ENCODE measurements around the gene LAMA1. TPM values are rescaled to one million over a fixed set of nuclear protein-coding genes. Genes with fewer than 3 reads are reported as not detected.

LAMA1 gene
- polyA plus RNA-seq, 3 donors = 75.5 to 88.1 (median 77.7) TPM

DNA sequence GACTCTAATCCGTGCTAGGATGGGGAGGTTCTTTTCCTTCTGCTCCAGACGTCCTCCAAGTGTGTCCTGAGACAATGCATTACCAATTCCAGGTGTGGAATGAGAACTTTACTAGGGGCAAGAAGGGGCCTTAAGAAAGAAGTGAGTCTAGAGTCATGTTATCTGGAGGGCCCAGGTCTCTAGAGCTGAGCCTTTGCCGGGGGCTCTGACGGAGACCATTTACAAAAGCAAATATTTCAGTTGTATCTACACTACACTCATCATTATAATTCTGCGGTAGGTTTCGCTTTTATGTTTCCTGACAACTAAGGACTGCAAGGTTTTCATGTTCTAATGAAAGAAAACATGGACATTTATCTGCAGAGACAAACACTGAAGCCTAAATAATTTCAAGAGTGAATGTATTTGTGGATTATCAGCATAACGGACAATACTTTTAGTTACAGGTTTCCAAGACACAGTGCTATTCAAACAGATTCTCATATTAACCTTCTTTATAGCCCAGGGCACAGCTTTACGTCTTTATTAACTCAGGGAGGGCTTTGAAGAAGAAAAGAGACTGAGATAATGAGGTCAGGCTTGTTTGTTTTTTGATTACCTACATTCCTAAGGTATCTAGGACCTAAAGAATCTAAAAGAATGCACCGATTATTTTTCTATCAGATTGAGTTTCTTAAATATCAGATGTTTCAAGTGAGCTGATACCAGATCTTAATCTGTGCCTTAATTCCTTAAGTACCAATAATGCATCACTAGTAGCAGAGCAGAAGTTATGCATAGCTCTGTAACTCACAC lies 15.0 kb upstream of the LAMA1 start:
- DNase-seq (ENCODE audit: extremely low read depth in 1 of 11, low read depth in 9 of 11, low spot score in 4 of 11) = no peak

DNA sequence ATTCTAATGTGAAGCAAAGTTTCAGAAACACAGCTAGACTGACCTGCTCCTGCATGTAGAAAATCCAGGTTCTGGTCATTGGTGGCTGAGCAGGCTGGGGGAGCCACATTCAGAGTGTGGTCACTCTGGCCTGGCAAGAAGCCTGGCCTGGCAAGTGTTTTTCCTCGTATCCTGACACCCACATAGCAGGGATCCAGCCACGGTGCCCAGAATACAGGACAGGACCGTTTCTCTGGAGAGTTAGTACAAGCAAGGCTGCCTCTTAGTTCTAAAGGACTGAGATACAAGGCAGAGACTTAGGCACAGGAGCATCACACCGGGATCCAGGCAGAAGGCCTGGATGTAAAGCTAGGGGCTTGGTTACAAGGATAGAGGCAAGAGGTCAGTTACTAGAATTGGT lies 4.8 kb upstream of the LAMA1 start:
- no peak for DNase-seq (ENCODE audit: extremely low read depth in 1 of 11, low read depth in 9 of 11, low spot score in 4 of 11)

DNA sequence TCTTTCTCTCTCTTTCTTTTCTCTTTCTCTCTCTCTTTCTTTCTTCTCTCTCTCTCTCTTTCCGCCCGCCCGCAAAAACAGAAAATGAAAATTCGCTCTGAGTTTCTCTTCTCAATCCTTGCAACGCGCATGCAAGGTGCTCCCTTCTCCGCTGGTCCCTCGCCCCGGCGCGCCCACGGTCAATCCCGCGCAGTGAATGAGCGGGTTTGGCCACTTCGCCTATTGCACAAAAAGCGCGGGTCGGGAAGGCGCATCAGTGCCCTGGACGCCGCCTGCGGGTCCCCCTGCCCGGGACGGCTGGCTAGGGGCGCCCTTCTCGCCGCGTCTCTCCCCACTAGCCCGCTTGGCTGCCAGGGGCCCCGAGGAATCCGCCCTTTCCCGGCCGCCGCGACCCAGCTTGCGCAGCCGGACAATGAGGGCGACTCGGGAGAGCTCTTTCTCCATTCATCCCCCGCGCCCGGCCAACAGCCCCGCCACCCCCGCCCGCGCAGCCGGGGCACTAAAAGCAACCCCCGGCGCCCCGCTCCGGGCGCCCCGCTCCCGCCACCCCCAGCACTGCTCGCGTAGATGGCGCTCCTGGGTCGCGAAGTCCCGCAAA lies 706 bp downstream of the LAMA1 start:
- DNase-seq (ENCODE audit: extremely low read depth in 1 of 11, low read depth in 9 of 11, low spot score in 4 of 11) = no peak

DNA sequence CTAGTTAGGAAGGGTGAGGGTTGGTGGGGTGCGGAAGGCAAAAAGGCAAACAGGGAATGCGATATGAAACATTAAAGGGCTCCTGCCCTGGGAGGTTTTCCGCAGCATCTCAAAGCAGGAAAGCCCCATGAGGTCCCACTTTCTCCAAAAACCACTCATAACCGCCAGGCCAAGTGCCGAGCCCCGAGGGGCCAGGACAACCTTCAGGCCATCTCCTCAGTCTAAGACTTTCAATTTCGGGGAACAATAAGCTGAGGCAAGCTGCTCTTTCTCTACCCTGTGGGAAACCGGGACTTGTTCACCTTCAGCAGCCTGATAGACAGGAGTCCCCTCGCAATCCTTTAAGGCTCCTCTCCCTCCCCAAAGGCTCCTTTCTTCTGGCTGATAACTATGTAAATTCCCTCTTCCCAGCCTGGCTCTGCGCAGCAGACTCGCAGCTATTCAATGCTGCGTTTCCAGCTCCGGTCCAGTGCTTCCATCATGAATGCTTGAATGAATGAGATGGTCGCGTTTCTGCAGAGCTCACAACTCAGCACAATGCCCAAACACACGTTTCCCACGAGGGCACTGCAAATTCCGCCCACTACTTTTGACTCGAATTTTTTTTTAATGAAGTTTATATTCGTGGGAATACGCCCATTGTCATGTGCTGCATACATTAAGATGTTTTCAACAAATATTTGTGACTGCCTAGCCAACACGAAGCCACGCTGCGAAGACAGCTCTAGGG lies 1.4 kb downstream of the LAMA1 start:
- peak in 4 of 11 donors; percentile 34 to 51 (median 36) for DNase-seq (ENCODE audit: extremely low read depth in 1 of 11, low read depth in 9 of 11, low spot score in 4 of 11)

DNA sequence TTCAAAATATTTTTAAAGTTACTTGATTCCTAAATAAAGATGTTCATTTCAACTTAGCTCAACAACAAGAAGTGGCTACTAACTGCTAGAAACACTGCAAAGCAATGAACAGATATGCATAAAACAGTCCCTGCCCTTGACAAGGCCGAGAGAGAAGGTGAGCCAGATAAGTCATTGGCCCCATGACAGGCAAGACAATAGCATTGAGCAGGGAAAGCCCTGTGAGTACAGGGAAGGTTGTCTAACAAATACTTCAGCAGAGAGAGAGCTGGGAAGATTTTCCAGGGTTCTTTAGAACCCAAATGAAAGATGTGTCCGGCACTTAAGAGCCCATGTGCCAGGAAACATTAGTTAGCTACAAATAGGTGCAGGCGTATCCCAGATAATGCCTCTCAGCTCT lies 4.7 kb downstream of the LAMA1 start:
- no peak for DNase-seq (ENCODE audit: extremely low read depth in 1 of 11, low read depth in 9 of 11, low spot score in 4 of 11)

GRCh38 chr18:7111134-7111533 lies 6.5 kb downstream of the LAMA1 start:
- DNase-seq (ENCODE audit: extremely low read depth in 1 of 11, low read depth in 9 of 11, low spot score in 4 of 11) = no peak

- DNase-seq (ENCODE audit: extremely low read depth in 1 of 11, low read depth in 9 of 11, low spot score in 4 of 11) = no peak
These were observed 11.7 kb downstream of the LAMA1 start for GRCh38 chr18:7105943-7106342.

DNA sequence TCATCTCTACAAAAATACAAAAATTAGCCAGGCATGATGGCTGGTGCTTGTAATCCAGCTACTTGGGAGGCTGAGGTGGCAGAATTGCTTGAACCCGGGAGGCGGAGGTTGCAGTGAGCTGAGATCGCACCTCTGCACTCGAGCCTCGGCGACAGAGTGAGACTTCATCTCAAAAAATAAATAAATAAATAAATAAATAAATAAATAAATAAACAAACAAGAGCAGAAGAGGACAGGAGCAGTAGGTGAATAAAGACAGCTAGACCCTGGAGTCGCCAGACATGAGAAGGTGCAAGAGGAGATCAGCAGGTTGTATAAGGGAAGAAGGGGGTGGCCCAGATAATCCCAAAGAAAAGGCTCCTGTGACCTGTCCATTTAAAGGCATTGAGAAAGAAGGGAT lies 12.3 kb downstream of the LAMA1 start:
- no peak for DNase-seq (ENCODE audit: extremely low read depth in 1 of 11, low read depth in 9 of 11, low spot score in 4 of 11)

DNA sequence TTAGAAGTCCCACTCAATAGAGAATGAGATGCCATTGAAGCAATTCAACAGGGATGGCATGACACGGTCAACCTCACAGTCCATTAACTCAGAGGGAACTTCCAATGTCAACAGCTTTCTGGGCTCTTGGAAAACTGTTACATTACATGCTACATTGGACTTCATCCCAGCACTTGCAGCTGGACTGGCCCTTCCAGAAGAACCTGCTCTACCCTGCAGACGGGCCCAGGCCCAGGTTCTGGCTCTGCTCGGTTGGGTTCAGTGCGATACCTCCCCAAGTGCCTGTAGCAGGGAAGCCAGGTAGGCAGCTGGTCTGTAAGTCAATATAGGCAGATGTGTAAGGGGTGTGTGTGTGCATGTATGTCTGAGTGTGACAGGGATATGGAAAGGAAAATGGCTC lies 12.9 kb downstream of the LAMA1 start:
- no peak for DNase-seq (ENCODE audit: extremely low read depth in 1 of 11, low read depth in 9 of 11, low spot score in 4 of 11)

DNA sequence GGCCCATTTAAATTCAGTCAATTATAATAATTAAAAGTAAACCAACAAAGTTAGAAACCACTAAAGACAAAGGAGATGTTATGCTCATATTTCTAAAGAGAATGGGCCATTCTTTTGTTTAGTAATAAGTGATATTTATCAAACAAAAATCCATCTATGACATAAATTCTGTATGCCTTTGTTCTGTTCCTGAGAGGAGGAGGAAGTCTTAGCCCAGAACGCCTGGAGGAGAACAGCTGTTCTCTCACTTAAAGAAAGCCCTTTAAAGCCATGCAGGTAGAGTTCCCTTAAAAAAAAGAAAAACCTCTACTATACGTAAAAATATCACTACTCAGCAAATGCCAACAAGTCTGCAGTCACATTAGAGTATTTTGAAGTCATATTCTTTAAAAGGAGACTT lies 15.5 kb downstream of the LAMA1 start:
- no peak for DNase-seq (ENCODE audit: extremely low read depth in 1 of 11, low read depth in 9 of 11, low spot score in 4 of 11)

GRCh38 chr18:7096838-7097237 lies 20.8 kb downstream of the LAMA1 start:
- no peak for DNase-seq (ENCODE audit: extremely low read depth in 1 of 11, low read depth in 9 of 11, low spot score in 4 of 11)

DNA sequence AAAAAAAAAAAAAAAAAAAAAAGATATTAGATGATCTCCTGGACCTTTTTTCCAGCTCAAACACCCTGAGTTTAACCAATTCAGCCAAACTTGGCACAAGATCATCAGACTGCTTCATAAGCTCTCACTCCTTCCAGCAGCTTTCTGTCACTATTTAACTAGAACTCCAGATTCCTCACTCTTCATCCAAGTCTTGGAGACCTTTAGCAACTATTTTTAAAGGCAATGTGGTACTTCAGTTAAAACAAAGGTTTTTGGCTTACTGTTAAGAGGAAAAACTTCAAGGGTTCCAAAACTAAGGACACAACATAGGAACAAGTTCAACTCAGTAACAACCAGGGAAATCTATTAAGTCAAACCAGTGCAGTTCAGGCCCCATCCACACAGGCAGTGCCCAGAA lies 23.2 kb downstream of the LAMA1 start:
- DNase-seq (ENCODE audit: extremely low read depth in 1 of 11, low read depth in 9 of 11, low spot score in 4 of 11) = no peak

GRCh38 chr18:7090771-7091170 lies 26.8 kb downstream of the LAMA1 start:
- DNase-seq (ENCODE audit: extremely low read depth in 1 of 11, low read depth in 9 of 11, low spot score in 4 of 11) = no peak

- DNase-seq (ENCODE audit: extremely low read depth in 1 of 11, low read depth in 9 of 11, low spot score in 4 of 11) = no peak
These were observed 28.2 kb downstream of the LAMA1 start for GRCh38 chr18:7089369-7089768.

DNA sequence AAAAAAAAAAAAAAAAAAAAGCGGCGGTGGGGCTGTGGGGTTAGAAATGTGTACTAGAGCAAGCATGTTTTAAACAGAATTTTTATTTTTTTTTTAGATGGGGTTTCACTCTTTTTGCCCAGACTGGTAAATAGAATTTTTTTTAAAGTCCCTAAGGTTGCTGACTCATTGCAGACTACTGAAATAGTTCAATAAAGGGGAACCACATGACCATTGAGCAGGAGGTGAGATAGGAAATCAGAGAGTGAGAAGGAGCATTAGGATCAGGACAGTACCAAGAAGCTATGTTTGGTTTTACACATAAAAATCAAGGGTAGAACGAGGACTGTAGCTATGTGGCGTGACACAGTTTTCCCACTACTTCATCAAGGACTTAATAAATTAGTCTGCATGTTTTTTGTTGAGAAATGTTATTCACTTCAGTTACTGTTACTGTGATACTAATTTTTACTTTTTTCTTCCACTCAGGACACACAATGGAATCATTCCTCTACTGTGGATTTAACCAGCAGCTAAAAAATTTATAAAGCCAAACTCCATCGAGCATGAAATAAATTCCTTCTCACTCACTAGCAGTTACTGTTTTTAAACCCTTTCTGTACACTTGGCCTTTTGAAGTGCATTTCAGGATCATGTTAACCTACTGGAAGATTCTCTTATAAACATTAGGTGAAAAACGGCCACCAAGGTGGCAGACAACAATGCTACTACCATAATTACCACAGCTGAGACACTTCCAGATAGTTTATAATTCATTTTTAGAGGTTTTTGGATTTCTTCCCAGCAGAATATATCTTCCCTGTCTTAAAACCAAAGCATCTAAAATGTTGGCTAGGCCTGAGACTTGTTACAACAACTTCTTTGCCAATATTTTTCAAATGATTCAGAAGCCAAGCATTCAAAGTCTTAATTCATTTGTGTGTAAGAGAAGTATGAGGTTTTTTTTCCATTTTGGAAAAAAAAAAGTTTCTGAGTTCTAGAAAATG lies 33.2 kb downstream of the LAMA1 start:
- peak in 1 of 11 donors; percentile 18 for DNase-seq (ENCODE audit: extremely low read depth in 1 of 11, low read depth in 9 of 11, low spot score in 4 of 11)

GRCh38 chr18:7082671-7083070 lies 34.9 kb downstream of the LAMA1 start:
- DNase-seq (ENCODE audit: extremely low read depth in 1 of 11, low read depth in 9 of 11, low spot score in 4 of 11) = no peak

GRCh38 chr18:7079231-7079630 lies 38.4 kb downstream of the LAMA1 start:
- DNase-seq (ENCODE audit: extremely low read depth in 1 of 11, low read depth in 9 of 11, low spot score in 4 of 11) = no peak

DNA sequence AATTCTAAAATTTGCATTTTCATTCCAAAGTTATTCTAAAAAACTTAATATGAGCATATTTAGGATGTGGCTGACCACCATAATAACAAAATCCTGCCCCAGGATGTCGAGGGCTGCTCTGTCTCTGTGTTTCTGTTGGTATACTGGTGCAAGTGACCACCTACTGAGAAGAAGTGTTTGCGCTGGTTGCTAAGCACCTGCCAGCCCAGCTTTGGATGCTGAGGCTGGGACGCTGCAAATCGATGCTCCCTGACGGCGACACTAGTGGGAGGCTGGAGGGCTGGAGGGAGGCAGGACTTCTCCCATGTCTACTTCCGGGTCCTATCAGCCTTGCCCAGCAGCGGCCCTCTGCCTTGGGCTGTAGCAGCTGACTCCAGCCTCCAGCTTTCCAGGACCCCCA lies 45.0 kb downstream of the LAMA1 start:
- no peak for DNase-seq (ENCODE audit: extremely low read depth in 1 of 11, low read depth in 9 of 11, low spot score in 4 of 11)

- DNase-seq (ENCODE audit: extremely low read depth in 1 of 11, low read depth in 9 of 11, low spot score in 4 of 11) = no peak
These were observed 46.0 kb downstream of the LAMA1 start for GRCh38 chr18:7071600-7071999.
